SK-N-MC (cell line): ENCODE data around the gene HOXC5.

Experiments
- EZH2 ChIP-seq: fragments of 200-600 bp; sonication (generic); IDR thresholded peaks from one replicate; pipeline ENCODE4 v1.6.1; 2017; ENCODE audit warnings: antibody characterized with exemption
- POLR2AphosphoS5 ChIP-seq: IDR thresholded peaks from 2 replicates; pipeline ENCODE4 v1.6.1; 2012; ENCODE audit warnings: mild to moderate bottlenecking, low read depth, low read length, borderline replicate concordance

DNA sequence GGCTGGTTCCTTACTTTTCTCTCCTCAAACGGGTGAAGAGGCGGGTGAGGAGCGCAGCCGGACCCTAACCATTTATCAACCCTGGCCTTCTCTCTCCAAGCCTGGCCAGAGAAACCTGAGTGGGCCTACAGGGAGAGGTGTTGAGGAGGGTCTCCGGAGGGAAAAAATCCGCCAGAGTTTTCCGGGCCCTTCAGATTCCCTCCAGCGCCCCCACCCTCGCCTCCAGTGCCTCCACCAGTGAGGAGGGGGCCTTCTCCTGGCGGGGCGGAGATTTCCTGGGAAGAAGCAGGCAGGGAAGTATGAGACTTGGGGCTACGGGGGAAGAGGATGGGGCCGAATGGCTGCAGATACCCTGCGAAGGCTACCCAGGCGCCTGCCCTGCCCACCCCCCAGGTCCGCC is 1.4 kb upstream of the HOXC5 start:
- TF ChIP-seq POLR2AphosphoS5, result no peak
- TF ChIP-seq EZH2, result no peak
